WTC11 (cell line): ENCODE measurements around the gene UBAP1. TPM values are rescaled to one million over a fixed set of nuclear protein-coding genes. Genes with fewer than 3 reads are reported as not detected.

Source experiments
- ATAC-seq: fragments of 200-7000 bp; cut with Tn5 transposase; 2 replicates; pipeline ENCODE4 v1.10.0; 2021; ENCODE audit warnings: mild to moderate bottlenecking, moderate library complexity
- CTCF ChIA-PET: fragments of 300-600 bp; sonication (Branson Sonifier 250); formaldehyde crosslinking; loops from one replicate; lab custom pipeline; 2021; ENCODE audit warnings: antibody characterized with exemption; lab: Charles Lee
- POLR2A ChIA-PET: fragments of 350-600 bp; sonication (Branson Sonifier 250); formaldehyde crosslinking; loops from one replicate; lab custom pipeline; 2021; ENCODE audit warnings: antibody characterized with exemption; lab: Charles Lee
- DNase-seq: peaks from one replicate; pipeline ENCODE4 v3.0.0; 2021; ENCODE audit warnings: low spot score
- H3K27ac Mint-ChIP-seq: 2 replicates; pipeline ENCODE4 v1.8.0; 2021; ENCODE audit warnings: mixed read lengths
- H3K27me3 Mint-ChIP-seq: 2 replicates; pipeline ENCODE4 v1.8.0; 2021; ENCODE audit warnings: low read depth, mild to moderate bottlenecking, moderate library complexity, mixed read lengths
- H3K36me3 Mint-ChIP-seq: 2 replicates; pipeline ENCODE4 v1.8.0; 2021; ENCODE audit warnings: mixed read lengths
- H3K4me1 Mint-ChIP-seq: 2 replicates; pipeline ENCODE4 v1.8.0; 2022; ENCODE audit warnings: mixed read lengths
- H3K4me3 Mint-ChIP-seq: 2 replicates; pipeline ENCODE4 v1.8.0; 2021; ENCODE audit warnings: mild to moderate bottlenecking, moderate library complexity, mixed read lengths
- H3K9me3 Mint-ChIP-seq: 2 replicates; pipeline ENCODE4 v1.8.0; 2021; ENCODE audit warnings: mixed read lengths
- ELF4 ChIP-seq: sonication (generic); formaldehyde crosslinking; IDR thresholded peaks from 2 replicates; pipeline ENCODE4 v1.8.1; 2022; ENCODE audit warnings: low read depth, mild to moderate bottlenecking, moderate library complexity, missing genetic modification reagents
- JUN ChIP-seq: sonication (generic); formaldehyde crosslinking; IDR thresholded peaks from 2 replicates; pipeline ENCODE4 v1.8.0; 2023; ENCODE audit warnings: mild to moderate bottlenecking, missing genetic modification reagents
- NFATC4 ChIP-seq: fragments of 250-450 bp; sonication (Bioruptor Pico); IDR thresholded peaks from 2 replicates; pipeline ENCODE4 v1.9.0; 2021; ENCODE audit warnings: mild to moderate bottlenecking
- NFE2L1 ChIP-seq: sonication (generic); formaldehyde crosslinking; IDR thresholded peaks from 2 replicates; pipeline ENCODE4 v1.8.1; 2023; ENCODE audit warnings: missing genetic modification reagents
- SMAD3 ChIP-seq: sonication (generic); formaldehyde crosslinking; IDR thresholded peaks from 2 replicates; pipeline ENCODE4 v1.8.0; 2022; ENCODE audit warnings: missing genetic modification reagents, mild to moderate bottlenecking, borderline replicate concordance
- SOX15 ChIP-seq: fragments of 250-450 bp; sonication (Bioruptor Pico); IDR thresholded peaks from 2 replicates; pipeline ENCODE4 v1.9.0; 2021; ENCODE audit warnings: mild to moderate bottlenecking
- SP1 ChIP-seq: sonication (generic); formaldehyde crosslinking; conservative IDR thresholded peaks from 2 replicates; pipeline ENCODE4 v1.8.1; 2022; ENCODE audit warnings: missing genetic modification reagents
- ZBTB21 ChIP-seq: sonication (generic); formaldehyde crosslinking; IDR thresholded peaks from 2 replicates; pipeline ENCODE4 v1.8.1; 2023; ENCODE audit warnings: mild to moderate bottlenecking, missing genetic modification reagents, borderline replicate concordance
- ZNF263 ChIP-seq: sonication (generic); formaldehyde crosslinking; IDR thresholded peaks from 2 replicates; pipeline ENCODE4 v1.8.1; 2022; ENCODE audit warnings: low read depth, mild to moderate bottlenecking, moderate library complexity, missing genetic modification reagents
- ZNF423 ChIP-seq: fragments of 250-450 bp; sonication (Bioruptor Pico); IDR thresholded peaks from 2 replicates; pipeline ENCODE4 v2.1.2; 2022; ENCODE audit warnings: mild to moderate bottlenecking, moderate library complexity
- total RNA-seq: library from RNA; stranded (reverse); gene quantifications from 3 replicates; pipeline ENCODE4 v1.2.3, GENCODE V29; 2021
- TF ChIP-seq, protein P1 (sequence below): sonication (generic); formaldehyde crosslinking; IDR thresholded peaks from 2 replicates; pipeline ENCODE4 v1.8.1; 2023; ENCODE audit warnings: mild to moderate bottlenecking, missing genetic modification reagents, moderate library complexity
- TF ChIP-seq, protein P2 (sequence below): sonication (generic); formaldehyde crosslinking; IDR thresholded peaks from 2 replicates; pipeline ENCODE4 v1.8.0; 2022; ENCODE audit warnings: mild to moderate bottlenecking, missing genetic modification reagents
- TF ChIP-seq, protein P3 (sequence below): fragments of 250-450 bp; sonication (Bioruptor Pico); IDR thresholded peaks from 2 replicates; pipeline ENCODE4 v1.9.0; 2021; ENCODE audit warnings: moderate library complexity, mild to moderate bottlenecking, inconsistent platforms, borderline replicate concordance
- TF ChIP-seq, protein P4 (sequence below): sonication (generic); formaldehyde crosslinking; IDR thresholded peaks from 2 replicates; pipeline ENCODE4 v1.8.1; 2023; ENCODE audit warnings: mild to moderate bottlenecking, missing genetic modification reagents, borderline replicate concordance
- TF ChIP-seq, protein P5 (sequence below): sonication (generic); formaldehyde crosslinking; IDR thresholded peaks from 2 replicates; pipeline ENCODE4 v1.8.1; 2022; ENCODE audit warnings: low read depth, mild to moderate bottlenecking, moderate library complexity, missing genetic modification reagents, borderline replicate concordance

UBAP1 gene
- total RNA-seq, 1 experiment from 2014 or later = 23.9 TPM

DNA sequence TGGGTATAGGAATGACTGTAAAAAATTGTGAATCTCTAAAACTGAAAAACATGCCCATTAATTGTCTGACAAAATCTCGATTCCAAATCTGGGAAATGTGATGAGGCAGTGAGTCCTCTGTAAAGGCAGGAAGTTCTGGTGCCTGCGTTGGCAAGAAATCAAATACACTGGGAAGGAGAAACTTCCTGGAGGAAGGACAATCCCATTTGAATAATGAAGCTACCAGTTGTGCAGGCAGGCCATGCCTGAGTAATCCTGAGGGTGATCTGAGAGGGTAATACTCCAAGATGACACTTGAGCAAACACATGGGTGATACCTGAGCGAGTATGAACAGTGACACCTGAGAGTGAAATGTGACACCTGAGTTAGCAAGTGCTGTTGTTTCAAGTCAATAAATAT, 100.6 kb downstream of the UBAP1 start (continued):
- TF ChIP-seq SOX15 (CRISPR knock-in tag) = no peak
- TF ChIP-seq, protein P1, sequence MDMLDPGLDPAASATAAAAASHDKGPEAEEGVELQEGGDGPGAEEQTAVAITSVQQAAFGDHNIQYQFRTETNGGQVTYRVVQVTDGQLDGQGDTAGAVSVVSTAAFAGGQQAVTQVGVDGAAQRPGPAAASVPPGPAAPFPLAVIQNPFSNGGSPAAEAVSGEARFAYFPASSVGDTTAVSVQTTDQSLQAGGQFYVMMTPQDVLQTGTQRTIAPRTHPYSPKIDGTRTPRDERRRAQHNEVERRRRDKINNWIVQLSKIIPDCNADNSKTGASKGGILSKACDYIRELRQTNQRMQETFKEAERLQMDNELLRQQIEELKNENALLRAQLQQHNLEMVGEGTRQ = no peak
- TF ChIP-seq, protein P2, sequence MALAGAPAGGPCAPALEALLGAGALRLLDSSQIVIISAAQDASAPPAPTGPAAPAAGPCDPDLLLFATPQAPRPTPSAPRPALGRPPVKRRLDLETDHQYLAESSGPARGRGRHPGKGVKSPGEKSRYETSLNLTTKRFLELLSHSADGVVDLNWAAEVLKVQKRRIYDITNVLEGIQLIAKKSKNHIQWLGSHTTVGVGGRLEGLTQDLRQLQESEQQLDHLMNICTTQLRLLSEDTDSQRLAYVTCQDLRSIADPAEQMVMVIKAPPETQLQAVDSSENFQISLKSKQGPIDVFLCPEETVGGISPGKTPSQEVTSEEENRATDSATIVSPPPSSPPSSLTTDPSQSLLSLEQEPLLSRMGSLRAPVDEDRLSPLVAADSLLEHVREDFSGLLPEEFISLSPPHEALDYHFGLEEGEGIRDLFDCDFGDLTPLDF (CRISPR knock-in tag) = no peak
- TF ChIP-seq ZNF423 (CRISPR knock-in tag) = no peak
- TF ChIP-seq JUN (CRISPR knock-in tag) = no peak

DNA sequence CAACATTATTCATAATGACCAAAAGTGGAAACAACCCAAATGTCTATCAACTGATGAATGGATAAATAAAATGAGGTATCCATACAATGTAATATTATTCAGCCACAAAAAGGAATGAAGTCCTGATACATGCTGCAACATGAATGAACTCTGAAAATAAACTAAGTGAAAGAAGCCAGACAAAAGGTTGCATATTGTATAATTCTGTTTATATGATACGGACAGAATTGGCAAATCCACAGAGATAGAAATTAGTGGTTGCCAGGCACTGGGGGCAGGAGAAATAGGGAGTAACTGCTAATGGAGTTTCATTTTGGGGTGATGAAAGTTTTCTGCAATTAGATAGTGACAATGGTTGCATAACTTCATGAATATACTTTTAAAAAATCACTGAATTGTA, 103.3 kb downstream of the UBAP1 start:
- CTCF ChIA-PET = no interaction called here
- no peak for ATAC-seq
- Mint-ChIP-seq H3K9me3 (no peaks in the 10 kb centered on the region), H3K4me1 (no peaks in the 10 kb centered on the region), H3K27me3 (no peaks in the 10 kb centered on the region), H3K36me3 (no peaks in the 10 kb centered on the region), H3K27ac (no peak overlapping the region), H3K4me3 (no peak overlapping the region)
- no peak for TF ChIP-seq ZBTB21 (CRISPR knock-in tag)
- TF ChIP-seq, protein P3, sequence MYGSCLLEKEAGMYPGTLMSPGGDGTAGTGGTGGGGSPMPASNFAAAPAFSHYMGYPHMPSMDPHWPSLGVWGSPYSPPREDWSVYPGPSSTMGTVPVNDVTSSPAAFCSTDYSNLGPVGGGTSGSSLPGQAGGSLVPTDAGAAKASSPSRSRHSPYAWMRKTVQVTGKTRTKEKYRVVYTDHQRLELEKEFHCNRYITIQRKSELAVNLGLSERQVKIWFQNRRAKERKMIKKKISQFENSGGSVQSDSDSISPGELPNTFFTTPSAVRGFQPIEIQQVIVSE = no peak
- no peak for TF ChIP-seq SOX15 (CRISPR knock-in tag)
- no peak for TF ChIP-seq ZNF263 (CRISPR knock-in tag)
- no peak for DNase-seq
- POLR2A ChIA-PET = no interaction called here

DNA sequence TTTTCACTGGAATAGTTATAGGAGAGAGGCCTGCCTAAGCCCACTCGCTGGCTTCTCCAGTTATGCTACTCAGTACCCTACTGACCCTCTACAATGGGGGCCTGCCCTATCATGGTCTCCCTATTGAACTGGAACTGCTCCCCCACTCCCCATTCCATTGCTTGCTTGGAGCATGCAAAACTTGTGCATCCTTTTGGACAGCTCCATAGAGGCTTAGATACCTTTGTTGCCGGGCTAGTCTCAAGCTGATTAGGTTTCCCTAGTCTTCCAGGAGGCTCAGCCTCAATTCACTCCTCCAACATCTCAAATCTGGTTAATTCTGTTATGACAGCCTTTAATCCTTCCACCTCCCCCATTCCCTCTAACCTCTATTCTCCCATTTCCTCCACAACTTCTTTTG, 110.3 kb downstream of the UBAP1 start:
- Mint-ChIP-seq H3K4me3 (no peak overlapping the region), H3K9me3 (no peaks in the 10 kb centered on the region), H3K4me1 (no peaks in the 10 kb centered on the region), H3K36me3 (no peaks in the 10 kb centered on the region), H3K27me3 (no peaks in the 10 kb centered on the region), H3K27ac (no peak overlapping the region)
- ATAC-seq (no peak), DNase-seq (no peak)
- TF ChIP-seq, protein P3 = no peak
- TF ChIP-seq SP1 (CRISPR knock-in tag) = no peak
- ChIA-PET CTCF (no interaction called here), POLR2A (no interaction called here)

DNA sequence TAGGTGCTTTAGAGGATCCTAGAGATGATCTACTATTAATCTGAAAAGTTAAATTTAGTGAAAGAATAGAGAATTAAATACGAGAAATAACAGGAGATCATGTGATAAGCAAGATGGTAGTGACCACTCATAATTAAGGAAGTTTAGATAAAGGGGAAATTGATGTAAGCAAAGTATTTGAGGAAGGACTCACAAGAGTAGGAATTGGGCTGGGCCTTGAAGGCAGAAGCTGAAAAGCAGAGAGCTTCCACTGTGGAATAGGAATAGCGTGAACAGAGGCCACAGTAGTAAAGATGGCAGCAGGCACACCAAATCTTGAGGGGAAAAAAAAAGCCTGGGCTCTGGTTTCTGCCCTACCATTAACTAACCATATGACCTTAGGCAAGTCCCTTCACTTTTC, 112.2 kb downstream of the UBAP1 start:
- TF ChIP-seq NFATC4 (no peak), NFE2L1 (CRISPR knock-in tag) (no peak), SMAD3 (CRISPR knock-in tag) (no peak)
- POLR2A ChIA-PET = no interaction called here
- no peak for DNase-seq
- Mint-ChIP-seq H3K27ac (no peak overlapping the region), H3K4me3 (no peak overlapping the region), H3K27me3 (no peaks in the 10 kb centered on the region), H3K9me3 (0 out of 2 replicates have a peak, but pooled peaks cover 8% of the 10 kb centered on the region), H3K36me3 (no peaks in the 10 kb centered on the region), H3K4me1 (no peaks in the 10 kb centered on the region)
- ATAC-seq = no peak
- CTCF ChIA-PET = no interaction called here

DNA sequence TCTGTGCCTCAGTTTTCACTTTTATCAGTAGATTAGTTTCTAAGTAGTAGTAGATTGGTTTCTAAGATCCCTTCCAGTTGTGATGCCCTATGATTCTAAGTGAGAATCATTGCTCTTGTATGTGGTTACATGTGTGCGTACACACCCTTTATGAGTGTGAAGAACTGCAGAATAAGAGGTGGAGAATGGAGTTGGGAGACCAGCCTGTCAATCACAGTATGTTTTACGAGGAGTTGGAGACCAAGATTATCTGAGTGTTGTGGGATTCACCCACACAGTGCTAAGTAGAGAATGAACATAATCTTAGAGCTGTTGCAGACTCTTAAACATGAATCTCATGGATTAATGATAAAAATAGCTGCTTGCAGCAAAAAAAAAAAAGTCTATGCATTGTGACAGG, 112.6 kb downstream of the UBAP1 start:
- ChIA-PET CTCF (interaction anchor here (1.8 kb wide), 1 partner anchor 39 kb away, joined by 6 read pairs; no protein-coding TSS in a partner anchor), POLR2A (no interaction called here)
- no peaks in the 10 kb centered on the region for H3K36me3 Mint-ChIP-seq
- TF ChIP-seq ELF4 (CRISPR knock-in tag) = no peak
- TF ChIP-seq NFE2L1 (CRISPR knock-in tag) = no peak
- TF ChIP-seq, protein P4, sequence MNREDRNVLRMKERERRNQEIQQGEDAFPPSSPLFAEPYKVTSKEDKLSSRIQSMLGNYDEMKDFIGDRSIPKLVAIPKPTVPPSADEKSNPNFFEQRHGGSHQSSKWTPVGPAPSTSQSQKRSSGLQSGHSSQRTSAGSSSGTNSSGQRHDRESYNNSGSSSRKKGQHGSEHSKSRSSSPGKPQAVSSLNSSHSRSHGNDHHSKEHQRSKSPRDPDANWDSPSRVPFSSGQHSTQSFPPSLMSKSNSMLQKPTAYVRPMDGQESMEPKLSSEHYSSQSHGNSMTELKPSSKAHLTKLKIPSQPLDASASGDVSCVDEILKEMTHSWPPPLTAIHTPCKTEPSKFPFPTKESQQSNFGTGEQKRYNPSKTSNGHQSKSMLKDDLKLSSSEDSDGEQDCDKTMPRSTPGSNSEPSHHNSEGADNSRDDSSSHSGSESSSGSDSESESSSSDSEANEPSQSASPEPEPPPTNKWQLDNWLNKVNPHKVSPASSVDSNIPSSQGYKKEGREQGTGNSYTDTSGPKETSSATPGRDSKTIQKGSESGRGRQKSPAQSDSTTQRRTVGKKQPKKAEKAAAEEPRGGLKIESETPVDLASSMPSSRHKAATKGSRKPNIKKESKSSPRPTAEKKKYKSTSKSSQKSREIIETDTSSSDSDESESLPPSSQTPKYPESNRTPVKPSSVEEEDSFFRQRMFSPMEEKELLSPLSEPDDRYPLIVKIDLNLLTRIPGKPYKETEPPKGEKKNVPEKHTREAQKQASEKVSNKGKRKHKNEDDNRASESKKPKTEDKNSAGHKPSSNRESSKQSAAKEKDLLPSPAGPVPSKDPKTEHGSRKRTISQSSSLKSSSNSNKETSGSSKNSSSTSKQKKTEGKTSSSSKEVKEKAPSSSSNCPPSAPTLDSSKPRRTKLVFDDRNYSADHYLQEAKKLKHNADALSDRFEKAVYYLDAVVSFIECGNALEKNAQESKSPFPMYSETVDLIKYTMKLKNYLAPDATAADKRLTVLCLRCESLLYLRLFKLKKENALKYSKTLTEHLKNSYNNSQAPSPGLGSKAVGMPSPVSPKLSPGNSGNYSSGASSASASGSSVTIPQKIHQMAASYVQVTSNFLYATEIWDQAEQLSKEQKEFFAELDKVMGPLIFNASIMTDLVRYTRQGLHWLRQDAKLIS = no peak
- TF ChIP-seq, protein P5, sequence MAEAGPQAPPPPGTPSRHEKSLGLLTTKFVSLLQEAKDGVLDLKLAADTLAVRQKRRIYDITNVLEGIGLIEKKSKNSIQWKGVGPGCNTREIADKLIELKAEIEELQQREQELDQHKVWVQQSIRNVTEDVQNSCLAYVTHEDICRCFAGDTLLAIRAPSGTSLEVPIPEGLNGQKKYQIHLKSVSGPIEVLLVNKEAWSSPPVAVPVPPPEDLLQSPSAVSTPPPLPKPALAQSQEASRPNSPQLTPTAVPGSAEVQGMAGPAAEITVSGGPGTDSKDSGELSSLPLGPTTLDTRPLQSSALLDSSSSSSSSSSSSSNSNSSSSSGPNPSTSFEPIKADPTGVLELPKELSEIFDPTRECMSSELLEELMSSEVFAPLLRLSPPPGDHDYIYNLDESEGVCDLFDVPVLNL (CRISPR knock-in tag) = no peak

More for the DNA sequence above, 112.6 kb downstream of the UBAP1 start:
- H3K27me3 Mint-ChIP-seq = no peaks in the 10 kb centered on the region
- H3K4me1 Mint-ChIP-seq = no peaks in the 10 kb centered on the region
- no peak for ATAC-seq
- H3K27ac Mint-ChIP-seq = no peak overlapping the region
- no peak overlapping the region for H3K4me3 Mint-ChIP-seq
- 0 out of 2 replicates have a peak, but pooled peaks cover 8% of the 10 kb centered on the region for H3K9me3 Mint-ChIP-seq
- no peak for DNase-seq
